ENCODE results near the gene MSMB. TPM values are rescaled to one million over a fixed set of nuclear protein-coding genes. Genes with fewer than 3 reads are reported as not detected.

Gene MSMB
- total and polyA plus RNA-seq, 9 of the 15 experiments (the other 6 are each of a cell fraction or from before 2014, with no cell fraction given): 0.21 to 0.60 TPM; not detected in 7

GRCh38 chr10:46001187-46001756 lies 44.8 kb downstream of the MSMB start (continued):
- TF ChIP-seq TGIF2 (CRISPR knock-in tag; IDR thresholded peaks at IDR 0.05): no peak
- peak; percentile 41 for TF ChIP-seq U2AF1 (optimal IDR thresholded peaks at IDR 0.05; ENCODE audit: low read depth, low read length)
- TF ChIP-seq MCM5 (IDR thresholded peaks at IDR 0.05; ENCODE audit: low read depth): no peak
- TF ChIP-seq, protein P1, sequence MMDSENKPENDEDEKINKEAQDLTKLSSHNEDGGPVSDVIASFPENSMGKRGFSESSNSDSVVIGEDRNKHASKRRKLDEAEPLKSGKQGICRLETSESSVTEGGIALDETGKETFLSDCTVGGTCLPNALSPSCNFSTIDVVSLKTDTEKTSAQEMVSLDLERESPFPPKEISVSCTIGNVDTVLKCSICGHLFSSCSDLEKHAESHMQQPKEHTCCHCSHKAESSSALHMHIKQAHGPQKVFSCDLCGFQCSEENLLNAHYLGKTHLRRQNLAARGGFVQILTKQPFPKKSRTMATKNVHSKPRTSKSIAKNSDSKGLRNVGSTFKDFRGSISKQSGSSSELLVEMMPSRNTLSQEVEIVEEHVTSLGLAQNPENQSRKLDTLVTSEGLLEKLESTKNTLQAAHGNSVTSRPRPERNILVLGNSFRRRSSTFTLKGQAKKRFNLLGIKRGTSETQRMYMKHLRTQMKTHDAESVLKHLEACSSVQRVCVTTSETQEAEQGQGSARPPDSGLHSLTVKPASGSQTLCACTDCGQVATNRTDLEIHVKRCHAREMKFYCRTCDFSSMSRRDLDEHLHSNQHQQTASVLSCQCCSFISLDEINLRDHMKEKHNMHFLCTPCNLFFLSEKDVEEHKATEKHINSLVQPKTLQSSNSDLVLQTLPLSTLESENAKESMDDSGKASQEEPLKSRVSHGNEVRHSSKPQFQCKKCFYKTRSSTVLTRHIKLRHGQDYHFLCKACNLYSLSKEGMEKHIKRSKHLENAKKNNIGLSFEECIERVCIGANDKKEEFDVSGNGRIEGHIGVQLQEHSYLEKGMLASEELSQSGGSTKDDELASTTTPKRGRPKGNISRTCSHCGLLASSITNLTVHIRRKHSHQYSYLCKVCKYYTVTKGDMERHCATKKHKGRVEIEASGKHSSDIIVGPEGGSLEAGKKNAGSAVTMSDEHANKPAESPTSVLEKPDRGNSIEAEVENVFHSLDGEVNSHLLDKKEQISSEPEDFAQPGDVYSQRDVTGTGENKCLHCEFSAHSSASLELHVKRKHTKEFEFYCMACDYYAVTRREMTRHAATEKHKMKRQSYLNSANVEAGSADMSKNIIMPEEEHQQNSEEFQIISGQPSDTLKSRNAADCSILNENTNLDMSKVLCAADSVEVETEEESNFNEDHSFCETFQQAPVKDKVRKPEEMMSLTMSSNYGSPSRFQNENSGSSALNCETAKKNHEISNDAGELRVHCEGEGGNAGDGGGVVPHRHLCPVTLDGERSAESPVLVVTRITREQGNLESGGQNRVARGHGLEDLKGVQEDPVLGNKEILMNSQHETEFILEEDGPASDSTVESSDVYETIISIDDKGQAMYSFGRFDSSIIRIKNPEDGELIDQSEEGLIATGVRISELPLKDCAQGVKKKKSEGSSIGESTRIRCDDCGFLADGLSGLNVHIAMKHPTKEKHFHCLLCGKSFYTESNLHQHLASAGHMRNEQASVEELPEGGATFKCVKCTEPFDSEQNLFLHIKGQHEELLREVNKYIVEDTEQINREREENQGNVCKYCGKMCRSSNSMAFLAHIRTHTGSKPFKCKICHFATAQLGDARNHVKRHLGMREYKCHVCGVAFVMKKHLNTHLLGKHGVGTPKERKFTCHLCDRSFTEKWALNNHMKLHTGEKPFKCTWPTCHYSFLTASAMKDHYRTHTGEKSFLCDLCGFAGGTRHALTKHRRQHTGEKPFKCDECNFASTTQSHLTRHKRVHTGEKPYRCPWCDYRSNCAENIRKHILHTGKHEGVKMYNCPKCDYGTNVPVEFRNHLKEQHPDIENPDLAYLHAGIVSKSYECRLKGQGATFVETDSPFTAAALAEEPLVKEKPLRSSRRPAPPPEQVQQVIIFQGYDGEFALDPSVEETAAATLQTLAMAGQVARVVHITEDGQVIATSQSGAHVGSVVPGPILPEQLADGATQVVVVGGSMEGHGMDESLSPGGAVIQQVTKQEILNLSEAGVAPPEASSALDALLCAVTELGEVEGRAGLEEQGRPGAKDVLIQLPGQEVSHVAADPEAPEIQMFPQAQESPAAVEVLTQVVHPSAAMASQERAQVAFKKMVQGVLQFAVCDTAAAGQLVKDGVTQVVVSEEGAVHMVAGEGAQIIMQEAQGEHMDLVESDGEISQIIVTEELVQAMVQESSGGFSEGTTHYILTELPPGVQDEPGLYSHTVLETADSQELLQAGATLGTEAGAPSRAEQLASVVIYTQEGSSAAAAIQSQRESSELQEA (IDR thresholded peaks at IDR 0.05; ENCODE audit: low read depth): no peak
- no peak for TF ChIP-seq ZNF431 (CRISPR knock-in tag; IDR thresholded peaks at IDR 0.05)
- peak; percentile 99 for TF ChIP-seq ZNF395 (CRISPR knock-in tag; IDR thresholded peaks at IDR 0.05)
- TF ChIP-seq CBFA2T2 (conservative IDR thresholded peaks at IDR 0.05): peak; percentile 100
- TF ChIP-seq NR2C2 (CRISPR knock-in tag; IDR thresholded peaks at IDR 0.05): no peak
- peak; percentile 74; the same call in 1 of the 2 replicates for TF ChIP-seq NR2C2 (tag; IDR thresholded peaks at IDR 0.05)
- TF ChIP-seq HDAC3 (IDR thresholded peaks at IDR 0.05; ENCODE audit: borderline replicate concordance, partially characterized antibody): peak; percentile 99
- peak; percentile 38; the same call in 1 of the 2 replicates for TF ChIP-seq JUN (IDR thresholded peaks at IDR 0.05; ENCODE audit: borderline replicate concordance, low read depth, low read length)
- TF ChIP-seq JUN (CRISPR knock-in tag; IDR thresholded peaks at IDR 0.05; ENCODE audit: borderline replicate concordance): no peak
- peak; percentile 96 for TF ChIP-seq TEAD2 (tag; IDR thresholded peaks at IDR 0.05)
- TF ChIP-seq ZFP36 (IDR thresholded peaks at IDR 0.05; ENCODE audit: low read depth, low read length, partially characterized antibody): no peak
- TF ChIP-seq ZNF146 (CRISPR knock-in tag; IDR thresholded peaks at IDR 0.05; ENCODE audit: unreplicated experiment): no peak
- no peak for TF ChIP-seq ZNF77 (CRISPR knock-in tag; IDR thresholded peaks at IDR 0.05)
- 0 out of 2 replicates have a peak, but pooled peaks have one; percentile 74 for TF ChIP-seq HEY1 (CRISPR knock-in tag; IDR thresholded peaks at IDR 0.05; ENCODE audit: borderline replicate concordance)
- TF ChIP-seq SMARCA4 (IDR thresholded peaks at IDR 0.05): peak; percentile 100
- no peak for TF ChIP-seq STAT5B (CRISPR knock-in tag; IDR thresholded peaks at IDR 0.05)
